ENCODE results near the gene FOS. TPM values are rescaled to one million over a fixed set of nuclear protein-coding genes. Genes with fewer than 3 reads are reported as not detected.
"Not testable (repeated sequence)": the region's sequence is repeated elsewhere in the genome, so short reads cannot be mapped to it uniquely, and the experiment has no call there.

Gene FOS
- total RNA-seq, 2 experiments from 2014 or later, result 1,565 to 1,685 TPM

DNA sequence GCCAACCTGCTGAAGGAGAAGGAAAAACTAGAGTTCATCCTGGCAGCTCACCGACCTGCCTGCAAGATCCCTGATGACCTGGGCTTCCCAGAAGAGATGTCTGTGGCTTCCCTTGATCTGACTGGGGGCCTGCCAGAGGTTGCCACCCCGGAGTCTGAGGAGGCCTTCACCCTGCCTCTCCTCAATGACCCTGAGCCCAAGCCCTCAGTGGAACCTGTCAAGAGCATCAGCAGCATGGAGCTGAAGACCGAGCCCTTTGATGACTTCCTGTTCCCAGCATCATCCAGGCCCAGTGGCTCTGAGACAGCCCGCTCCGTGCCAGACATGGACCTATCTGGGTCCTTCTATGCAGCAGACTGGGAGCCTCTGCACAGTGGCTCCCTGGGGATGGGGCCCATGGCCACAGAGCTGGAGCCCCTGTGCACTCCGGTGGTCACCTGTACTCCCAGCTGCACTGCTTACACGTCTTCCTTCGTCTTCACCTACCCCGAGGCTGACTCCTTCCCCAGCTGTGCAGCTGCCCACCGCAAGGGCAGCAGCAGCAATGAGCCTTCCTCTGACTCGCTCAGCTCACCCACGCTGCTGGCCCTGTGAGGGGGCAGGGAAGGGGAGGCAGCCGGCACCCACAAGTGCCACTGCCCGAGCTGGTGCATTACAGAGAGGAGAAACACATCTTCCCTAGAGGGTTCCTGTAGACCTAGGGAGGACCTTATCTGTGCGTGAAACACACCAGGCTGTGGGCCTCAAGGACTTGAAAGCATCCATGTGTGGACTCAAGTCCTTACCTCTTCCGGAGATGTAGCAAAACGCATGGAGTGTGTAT lies 2.4 kb downstream of the FOS start:
- H3K4me3 Mint-ChIP-seq, result peak overlapping the region; percentile 94
- Histone ChIP-seq H3K36me3 (ENCODE audit: insufficient read depth, low read length) (peaks cover 24% of the 10 kb centered on the region), H3K4me1 (ENCODE audit: insufficient read depth, low read length) (peaks cover 48% of the 10 kb centered on the region), H3K4me3 (ENCODE audit: low read length) (peak overlapping the region; percentile 88), H3K27ac (ENCODE audit: low read depth in 1 of 2, low read length in 2 of 2) (no peak overlapping the region), H3K9me3 (ENCODE audit: control insufficient read depth in 1 of 2, insufficient read depth in 1 of 2, low read length in 2 of 2) (peaks cover 0 to 13% of the 10 kb centered on the region in 2 experiments), H3K27me3 (ENCODE audit: control insufficient read depth in 1 of 2, insufficient read depth in 2 of 2, low read length in 2 of 2) (peaks cover 1 to 4% of the 10 kb centered on the region in 2 experiments)
- peaks cover 34% of the 10 kb centered on the region for H3K4me1 Mint-ChIP-seq (ENCODE audit: low read depth)
- ATAC-seq (ENCODE audit: poor library complexity) (no peak), DNase-seq (peak in 5 of 14 experiments; percentile 24 to 75 (median 60))
- H3K36me3 Mint-ChIP-seq (ENCODE audit: low read depth), result peaks cover 53% of the 10 kb centered on the region
- CTCF ChIA-PET, result interaction anchor here (1.1 to 5.6 kb wide), 4 partner anchors 10 to 51 kb away, joined by 3 to 38 read pairs (median 5); no protein-coding TSS in a partner anchor
- peaks cover 58% of the 10 kb centered on the region for H3K27me3 Mint-ChIP-seq
- POLR2A ChIA-PET, result interaction anchor here (1.2 to 2.2 kb wide), 3 partner anchors 22 to 48 kb away, joined by 3 to 8 read pairs (median 4); no protein-coding TSS in a partner anchor
- peak overlapping the region; percentile 92 for H3K27ac Mint-ChIP-seq
- TF ChIP-seq, protein P1, sequence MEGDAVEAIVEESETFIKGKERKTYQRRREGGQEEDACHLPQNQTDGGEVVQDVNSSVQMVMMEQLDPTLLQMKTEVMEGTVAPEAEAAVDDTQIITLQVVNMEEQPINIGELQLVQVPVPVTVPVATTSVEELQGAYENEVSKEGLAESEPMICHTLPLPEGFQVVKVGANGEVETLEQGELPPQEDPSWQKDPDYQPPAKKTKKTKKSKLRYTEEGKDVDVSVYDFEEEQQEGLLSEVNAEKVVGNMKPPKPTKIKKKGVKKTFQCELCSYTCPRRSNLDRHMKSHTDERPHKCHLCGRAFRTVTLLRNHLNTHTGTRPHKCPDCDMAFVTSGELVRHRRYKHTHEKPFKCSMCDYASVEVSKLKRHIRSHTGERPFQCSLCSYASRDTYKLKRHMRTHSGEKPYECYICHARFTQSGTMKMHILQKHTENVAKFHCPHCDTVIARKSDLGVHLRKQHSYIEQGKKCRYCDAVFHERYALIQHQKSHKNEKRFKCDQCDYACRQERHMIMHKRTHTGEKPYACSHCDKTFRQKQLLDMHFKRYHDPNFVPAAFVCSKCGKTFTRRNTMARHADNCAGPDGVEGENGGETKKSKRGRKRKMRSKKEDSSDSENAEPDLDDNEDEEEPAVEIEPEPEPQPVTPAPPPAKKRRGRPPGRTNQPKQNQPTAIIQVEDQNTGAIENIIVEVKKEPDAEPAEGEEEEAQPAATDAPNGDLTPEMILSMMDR (IDR thresholded peaks at IDR 0.05), result no peak
- intact Hi-C loops (cut with DNase I, micrococcal nuclease), result no loop called here
- H3K9me3 Mint-ChIP-seq, result no peaks in the 10 kb centered on the region

DNA sequence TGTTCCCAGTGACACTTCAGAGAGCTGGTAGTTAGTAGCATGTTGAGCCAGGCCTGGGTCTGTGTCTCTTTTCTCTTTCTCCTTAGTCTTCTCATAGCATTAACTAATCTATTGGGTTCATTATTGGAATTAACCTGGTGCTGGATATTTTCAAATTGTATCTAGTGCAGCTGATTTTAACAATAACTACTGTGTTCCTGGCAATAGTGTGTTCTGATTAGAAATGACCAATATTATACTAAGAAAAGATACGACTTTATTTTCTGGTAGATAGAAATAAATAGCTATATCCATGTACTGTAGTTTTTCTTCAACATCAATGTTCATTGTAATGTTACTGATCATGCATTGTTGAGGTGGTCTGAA lies 3.0 kb downstream of the FOS start:
- Mint-ChIP-seq H3K9me3 (no peaks in the 10 kb centered on the region), H3K27me3 (peaks cover 60% of the 10 kb centered on the region), H3K4me1 (ENCODE audit: low read depth) (peaks cover 32% of the 10 kb centered on the region), H3K36me3 (ENCODE audit: low read depth) (peaks cover 53% of the 10 kb centered on the region), H3K4me3 (peak overlapping the region; percentile 94), H3K27ac (peak overlapping the region; percentile 92)
- TF ChIP-seq, protein P1 (IDR thresholded peaks at IDR 0.05), result no peak
- H3K27me3 ChIP-seq (ENCODE audit: control insufficient read depth in 1 of 2, insufficient read depth in 2 of 2, low read length in 2 of 2), result peaks cover 0 to 4% of the 10 kb centered on the region in 2 experiments
- ATAC-seq (ENCODE audit: poor library complexity) (no peak), DNase-seq (no peak)
- H3K9me3 ChIP-seq (ENCODE audit: control insufficient read depth in 1 of 2, insufficient read depth in 1 of 2, low read length in 2 of 2), result peaks cover 0 to 13% of the 10 kb centered on the region in 2 experiments
- no peak overlapping the region for H3K27ac ChIP-seq (ENCODE audit: low read depth in 1 of 2, low read length in 2 of 2)
- H3K4me1 ChIP-seq (ENCODE audit: insufficient read depth, low read length), result peaks cover 43% of the 10 kb centered on the region
- peak overlapping the region; percentile 88 for H3K4me3 ChIP-seq (ENCODE audit: low read length)
- ChIA-PET CTCF (interaction anchor here (0.5 to 5.6 kb wide), 5 partner anchors 9 to 52 kb away, joined by 3 to 38 read pairs (median 4); no protein-coding TSS in a partner anchor), POLR2A (interaction anchor here (0.8 to 2.2 kb wide), 3 partner anchors 9 to 49 kb away, joined by 3 to 8 read pairs (median 4); no protein-coding TSS in a partner anchor)
- H3K36me3 ChIP-seq (ENCODE audit: insufficient read depth, low read length), result peaks cover 24% of the 10 kb centered on the region
- intact Hi-C loops (cut with DNase I, micrococcal nuclease), result no loop called here

DNA sequence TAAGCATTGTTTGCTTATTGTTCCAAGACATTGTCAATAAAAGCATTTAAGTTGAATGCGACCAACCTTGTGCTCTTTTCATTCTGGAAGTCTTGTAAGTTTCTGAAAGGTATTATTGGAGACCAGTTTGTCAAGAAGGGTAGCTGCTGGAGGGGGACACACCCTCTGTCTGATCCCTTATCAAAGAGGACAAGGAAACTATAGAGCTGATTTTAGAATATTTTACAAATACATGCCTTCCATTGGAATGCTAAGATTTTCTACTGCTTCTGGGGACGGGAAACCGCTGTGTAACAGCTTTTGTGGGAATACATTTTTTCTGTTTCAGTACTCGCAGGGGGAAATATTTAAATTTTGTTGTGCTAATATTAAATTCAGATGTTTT lies 3.5 kb downstream of the FOS start:
- Mint-ChIP-seq H3K36me3 (ENCODE audit: low read depth) (peaks cover 53% of the 10 kb centered on the region), H3K4me3 (peak overlapping the region; percentile 67), H3K4me1 (ENCODE audit: low read depth) (peaks cover 29% of the 10 kb centered on the region), H3K27me3 (peaks cover 57% of the 10 kb centered on the region), H3K9me3 (no peaks in the 10 kb centered on the region), H3K27ac (peak overlapping the region; percentile 92)
- H3K4me3 ChIP-seq (ENCODE audit: low read length), result no peak overlapping the region
- peaks cover 37% of the 10 kb centered on the region for H3K4me1 ChIP-seq (ENCODE audit: insufficient read depth, low read length)
- intact Hi-C loops (cut with DNase I, micrococcal nuclease), result no loop called here
- no peak for ATAC-seq (ENCODE audit: poor library complexity)
- H3K27me3 ChIP-seq (ENCODE audit: control insufficient read depth in 1 of 2, insufficient read depth in 2 of 2, low read length in 2 of 2), result peaks cover 0 to 4% of the 10 kb centered on the region in 2 experiments
- DNase-seq, result peak in 3 of 14 experiments; percentile 55 to 74 (median 60)
- peaks cover 24% of the 10 kb centered on the region for H3K36me3 ChIP-seq (ENCODE audit: insufficient read depth, low read length)
- no peak overlapping the region for H3K27ac ChIP-seq (ENCODE audit: low read depth in 1 of 2, low read length in 2 of 2)
- TF ChIP-seq, protein P1 (IDR thresholded peaks at IDR 0.05), result no peak
- CTCF ChIA-PET, result interaction anchor here (0.5 to 5.6 kb wide), 6 partner anchors 9 to 52 kb away, joined by 3 to 38 read pairs (median 5); no protein-coding TSS in a partner anchor
- peaks cover 0 to 13% of the 10 kb centered on the region in 2 experiments for H3K9me3 ChIP-seq (ENCODE audit: control insufficient read depth in 1 of 2, insufficient read depth in 1 of 2, low read length in 2 of 2)
- POLR2A ChIA-PET, result interaction anchor here (0.8 to 2.2 kb wide), 4 partner anchors 8 to 49 kb away, joined by 3 to 8 read pairs (median 4); no protein-coding TSS in a partner anchor

DNA sequence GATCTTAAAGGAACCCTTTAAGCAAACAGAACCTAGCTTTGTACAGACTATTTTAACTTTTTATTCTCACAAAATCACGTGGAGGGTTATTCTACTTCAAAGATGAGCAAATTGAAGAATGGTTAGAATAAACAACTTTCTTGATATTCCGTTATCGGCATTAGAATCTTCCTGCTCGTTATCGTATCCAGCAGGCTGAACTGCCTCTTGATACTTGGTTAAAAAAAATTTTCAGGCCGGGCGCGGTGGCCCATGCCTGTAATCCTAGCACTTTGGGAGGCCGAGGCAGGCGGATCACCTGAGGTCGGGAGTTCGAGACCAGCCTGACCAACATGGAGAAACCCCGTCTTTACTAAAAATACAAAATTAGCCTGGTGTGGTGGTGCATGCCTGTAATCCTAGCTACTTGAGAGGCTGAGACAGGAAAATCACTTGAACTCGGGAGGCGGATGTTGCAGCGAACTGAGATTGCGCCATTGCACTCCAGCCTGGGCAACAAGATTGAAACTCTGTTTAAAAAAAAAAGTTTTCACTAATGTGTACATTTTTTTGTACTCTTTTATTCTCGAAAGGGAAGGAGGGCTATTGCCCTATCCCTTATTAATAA lies 4.0 kb downstream of the FOS start:
- POLR2A ChIA-PET, result interaction anchor here (0.8 to 1.5 kb wide), 3 partner anchors 7 to 14 kb away, joined by 3 to 5 read pairs (median 4); no protein-coding TSS in a partner anchor
- Mint-ChIP-seq H3K4me3 (peak overlapping the region; percentile 67), H3K36me3 (ENCODE audit: low read depth) (peaks cover 52% of the 10 kb centered on the region), H3K27me3 (peaks cover 55% of the 10 kb centered on the region), H3K4me1 (ENCODE audit: low read depth) (peaks cover 27% of the 10 kb centered on the region), H3K27ac (peak overlapping the region; percentile 92)
- Histone ChIP-seq H3K4me1 (ENCODE audit: insufficient read depth, low read length) (peaks cover 33% of the 10 kb centered on the region), H3K36me3 (ENCODE audit: insufficient read depth, low read length) (peaks cover 24% of the 10 kb centered on the region), H3K9me3 (ENCODE audit: control insufficient read depth in 1 of 2, insufficient read depth in 1 of 2, low read length in 2 of 2) (peaks cover 0 to 13% of the 10 kb centered on the region in 2 experiments)
- not testable (repeated sequence) for H3K27ac ChIP-seq (ENCODE audit: low read depth in 1 of 2, low read length in 2 of 2); H3K9me3 Mint-ChIP-seq; H3K4me3 ChIP-seq (ENCODE audit: low read length); H3K27me3 ChIP-seq (ENCODE audit: control insufficient read depth in 1 of 2, insufficient read depth in 2 of 2, low read length in 2 of 2); ATAC-seq (ENCODE audit: poor library complexity)
- CTCF ChIA-PET, result interaction anchor here (0.7 to 5.6 kb wide), 7 partner anchors 8 to 50 kb away, joined by 3 to 38 read pairs (median 5); no protein-coding TSS in a partner anchor
- peak in 5 of 14 experiments; percentile 32 to 84 (median 68) for DNase-seq
- intact Hi-C loops (cut with DNase I, micrococcal nuclease), result loop anchor here in 1 of 2 experiments (1.0 kb wide), 1 partner anchor 52 kb away; no protein-coding TSS in a partner anchor

Measured in CD4-positive, alpha-beta T cell (primary cell).